ENCODE data around the gene SYT8. TPM values are rescaled to one million over a fixed set of nuclear protein-coding genes. Genes with fewer than 3 reads are reported as not detected.

Gene SYT8
- total RNA-seq, 1 experiment from 2014 or later, result 1.0 TPM

DNA sequence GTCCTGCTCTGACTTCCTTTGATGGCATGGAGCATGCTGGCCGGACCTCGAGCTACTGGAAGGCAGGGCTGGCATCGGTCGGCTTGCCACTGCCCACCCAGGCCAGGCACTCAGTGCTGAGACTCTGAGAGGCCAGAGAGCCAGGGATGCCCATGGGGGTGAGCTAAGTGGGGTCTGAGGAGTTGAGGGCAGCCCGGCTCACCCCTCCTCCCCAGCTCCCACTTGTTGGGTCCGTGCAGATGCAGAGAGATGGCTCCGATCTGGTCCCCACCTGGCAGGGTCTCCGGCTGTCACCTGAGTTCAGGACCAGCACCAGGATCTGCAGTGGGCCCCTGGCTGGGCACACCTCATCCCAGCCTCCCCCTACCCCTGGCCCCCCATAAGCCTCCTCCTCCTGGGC lies 31.4 kb downstream of the SYT8 start:
- CTCF ChIA-PET, result interaction anchor here (1.5 to 2.2 kb wide), 2 partner anchors 10 to 16 kb away, joined by 3 to 8 read pairs; no protein-coding TSS in a partner anchor
- Histone ChIP-seq H3K36me3 (ENCODE audit: control insufficient read depth in 1 of 2, insufficient read depth in 2 of 2, low read length in 2 of 2) (no peaks in the 10 kb centered on the region), H3K4me3 (replicated peaks in 1 of 2; ENCODE audit: low read depth in 1 of 2, low read length in 2 of 2) (no peak overlapping the region), H3K4me1 (ENCODE audit: control insufficient read depth in 1 of 2, insufficient read depth in 2 of 2, low read length in 2 of 2) (peaks cover 27 to 30% of the 10 kb centered on the region in 2 experiments), H3K27ac (ENCODE audit: low read depth, low read length) (no peak overlapping the region), H3K9me2 (ENCODE audit: insufficient read depth) (no peaks in the 10 kb centered on the region), H3K79me2 (ENCODE audit: insufficient read depth, low read length) (no peaks in the 10 kb centered on the region), H3K4me2 (ENCODE audit: low read length) (no peak overlapping the region), H3K9ac (ENCODE audit: low read length) (no peak overlapping the region), H3K9me3 (ENCODE audit: control insufficient read depth in 1 of 2, insufficient read depth in 1 of 2, low read depth in 1 of 2, low read length in 2 of 2) (no peaks in the 10 kb centered on the region), H3K27me3 (ENCODE audit: insufficient read depth, low read length) (no peaks in the 10 kb centered on the region), H4K20me1 (ENCODE audit: insufficient read depth) (no peaks in the 10 kb centered on the region), H2AFZ (ENCODE audit: low read depth, low read length, poor library complexity, severe bottlenecking) (no peak overlapping the region)
- POLR2A ChIA-PET, result no interaction called here
- ATAC-seq (no peak), DNase-seq (ENCODE audit: low read depth, low spot score) (no peak)
- BruUV-seq (replicated peaks), result no TSS peak
- RAD21 ChIA-PET (ENCODE audit: low non-redundant PET in 1 of 2, low total read pairs in 2 of 2, uncharacterized antibody in 2 of 2, unreplicated experiment in 2 of 2), result no interaction called here
- no peak for TF ChIP-seq POLR2A (IDR thresholded peaks at IDR 0.05; ENCODE audit: borderline replicate concordance, extremely low read depth, insufficient read depth, insufficient read length)
- TF ChIP-seq EZH2phosphoT487 (IDR thresholded peaks at IDR 0.05; ENCODE audit: borderline replicate concordance), result no peak
- no peak for TF ChIP-seq MAX (IDR thresholded peaks at IDR 0.05)
- no peak for TF ChIP-seq CEBPB (IDR thresholded peaks at IDR 0.05; ENCODE audit: low read depth)
- TF ChIP-seq JUND (IDR thresholded peaks at IDR 0.05), result no peak
- no peak for TF ChIP-seq EGR1 (IDR thresholded peaks at IDR 0.05; ENCODE audit: low read depth)
- TF ChIP-seq ATF3 (IDR thresholded peaks at IDR 0.05), result no peak
- no peak for TF ChIP-seq RAD21 (IDR thresholded peaks at IDR 0.05; ENCODE audit: low read depth)
- no peak for TF ChIP-seq ZBTB33 (IDR thresholded peaks at IDR 0.05; ENCODE audit: extremely low read depth, insufficient replicate concordance, low read length)
- TF ChIP-seq, protein P1, sequence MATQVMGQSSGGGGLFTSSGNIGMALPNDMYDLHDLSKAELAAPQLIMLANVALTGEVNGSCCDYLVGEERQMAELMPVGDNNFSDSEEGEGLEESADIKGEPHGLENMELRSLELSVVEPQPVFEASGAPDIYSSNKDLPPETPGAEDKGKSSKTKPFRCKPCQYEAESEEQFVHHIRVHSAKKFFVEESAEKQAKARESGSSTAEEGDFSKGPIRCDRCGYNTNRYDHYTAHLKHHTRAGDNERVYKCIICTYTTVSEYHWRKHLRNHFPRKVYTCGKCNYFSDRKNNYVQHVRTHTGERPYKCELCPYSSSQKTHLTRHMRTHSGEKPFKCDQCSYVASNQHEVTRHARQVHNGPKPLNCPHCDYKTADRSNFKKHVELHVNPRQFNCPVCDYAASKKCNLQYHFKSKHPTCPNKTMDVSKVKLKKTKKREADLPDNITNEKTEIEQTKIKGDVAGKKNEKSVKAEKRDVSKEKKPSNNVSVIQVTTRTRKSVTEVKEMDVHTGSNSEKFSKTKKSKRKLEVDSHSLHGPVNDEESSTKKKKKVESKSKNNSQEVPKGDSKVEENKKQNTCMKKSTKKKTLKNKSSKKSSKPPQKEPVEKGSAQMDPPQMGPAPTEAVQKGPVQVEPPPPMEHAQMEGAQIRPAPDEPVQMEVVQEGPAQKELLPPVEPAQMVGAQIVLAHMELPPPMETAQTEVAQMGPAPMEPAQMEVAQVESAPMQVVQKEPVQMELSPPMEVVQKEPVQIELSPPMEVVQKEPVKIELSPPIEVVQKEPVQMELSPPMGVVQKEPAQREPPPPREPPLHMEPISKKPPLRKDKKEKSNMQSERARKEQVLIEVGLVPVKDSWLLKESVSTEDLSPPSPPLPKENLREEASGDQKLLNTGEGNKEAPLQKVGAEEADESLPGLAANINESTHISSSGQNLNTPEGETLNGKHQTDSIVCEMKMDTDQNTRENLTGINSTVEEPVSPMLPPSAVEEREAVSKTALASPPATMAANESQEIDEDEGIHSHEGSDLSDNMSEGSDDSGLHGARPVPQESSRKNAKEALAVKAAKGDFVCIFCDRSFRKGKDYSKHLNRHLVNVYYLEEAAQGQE (IDR thresholded peaks at IDR 0.05; ENCODE audit: low read depth), result no peak
- TF ChIP-seq ZFX (IDR thresholded peaks at IDR 0.05), result no peak
- no peak for TF ChIP-seq TCF7L2 (IDR thresholded peaks at IDR 0.05; ENCODE audit: borderline replicate concordance, extremely low read depth, insufficient read depth, insufficient read length)
- TF ChIP-seq SRF (IDR thresholded peaks at IDR 0.05; ENCODE audit: low read depth), result no peak
- TF ChIP-seq FOSL1 (IDR thresholded peaks at IDR 0.05; ENCODE audit: low read depth), result no peak
- TF ChIP-seq YY1 (IDR thresholded peaks at IDR 0.05; ENCODE audit: extremely low read depth, insufficient replicate concordance, low read depth, low read length), result no peak
- intact Hi-C loops (cut with micrococcal nuclease), result no loop called here
